Measurements from ENCODE around the gene TRAM2.

Gene TRAM2

DNA sequence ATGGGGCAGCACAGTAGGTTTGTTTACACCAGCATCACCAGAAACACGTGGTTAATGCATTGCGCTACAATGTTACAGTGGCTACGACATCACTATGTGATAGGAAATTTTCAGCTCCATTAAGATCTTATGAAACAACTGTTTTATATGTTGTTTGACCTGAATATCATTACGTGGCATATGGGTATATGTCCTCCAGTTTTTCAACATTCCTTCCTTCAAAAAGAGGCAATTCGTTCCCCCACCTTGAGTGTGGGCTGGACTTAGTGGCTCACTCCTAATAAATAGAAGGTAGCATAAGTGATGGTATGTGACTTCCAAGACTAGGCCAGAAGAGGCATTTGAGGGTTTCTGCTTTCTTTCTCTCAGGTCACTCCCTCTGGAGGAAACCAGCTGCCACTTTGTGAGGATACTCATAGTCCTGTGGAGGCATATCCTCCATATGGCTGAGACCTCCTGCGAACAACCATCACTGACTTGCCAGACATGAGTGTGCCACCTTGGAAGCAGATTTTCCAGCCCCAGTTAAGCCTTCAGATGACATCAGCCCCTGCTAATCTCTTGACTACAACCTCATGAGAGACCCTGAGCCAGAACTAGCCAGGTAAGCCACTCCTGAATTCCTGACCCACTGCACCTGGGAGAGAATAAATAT is 2.3 kb upstream of the TRAM2 start:
- no CpG with 5 or more reads among the region's 6 CpGs for WGBS (ENCODE audit: insufficient coverage, insufficient read length)
- Histone ChIP-seq H3K9me3 (ENCODE audit: control insufficient read depth, insufficient read depth, low read length) (no peaks in the 10 kb centered on the region), H3K4me1 (ENCODE audit: control insufficient read depth, insufficient read depth, low read length) (peaks cover 2% of the 10 kb centered on the region; the same call in 1 of the 2 replicates), H3K27ac (ENCODE audit: low read length) (no peak overlapping the region), H3K27me3 (ENCODE audit: control insufficient read depth, insufficient read depth, low read length) (no peaks in the 10 kb centered on the region), H3K36me3 (ENCODE audit: control insufficient read depth, insufficient read depth, low read length) (no peaks in the 10 kb centered on the region), H3K4me3 (ENCODE audit: low read length) (no peak overlapping the region)
- DNase-seq (ENCODE audit: low read depth, low spot score) = no peak

DNA sequence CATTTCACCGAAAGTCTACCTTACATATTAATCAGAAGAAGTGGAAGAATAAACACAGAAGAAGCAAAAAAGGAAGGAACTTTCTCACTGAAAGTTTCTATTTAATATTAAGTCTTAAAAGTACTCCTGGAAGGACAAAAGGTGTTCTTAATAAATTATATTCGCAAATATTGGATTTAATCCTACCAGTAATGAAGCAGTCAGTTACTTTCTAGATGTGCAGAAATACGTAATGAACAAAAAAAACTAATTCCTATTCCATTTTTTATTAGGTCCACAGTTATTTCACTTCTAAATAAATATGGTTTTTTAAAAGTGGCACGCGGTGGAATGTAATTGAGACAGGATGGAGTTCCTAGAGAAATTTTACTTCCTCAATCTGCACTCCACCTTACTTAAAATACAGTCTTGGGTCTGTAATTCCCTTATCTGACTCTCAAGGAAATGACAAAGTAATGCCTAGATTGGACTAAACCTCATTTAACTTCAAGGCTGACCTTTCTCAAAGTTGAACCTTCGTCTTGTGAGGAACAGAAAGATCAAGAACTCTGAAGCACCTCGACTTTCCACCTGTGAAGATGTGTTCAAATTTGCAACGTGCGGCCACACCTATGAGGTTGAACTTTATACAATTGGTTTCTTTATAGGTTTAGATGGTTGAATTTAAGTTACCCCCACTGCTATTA is 1.1 kb upstream of the TRAM2 start:
- no peaks in the 10 kb centered on the region for H3K9me3 ChIP-seq (ENCODE audit: control insufficient read depth, insufficient read depth, low read length)
- no peak for DNase-seq (ENCODE audit: low read depth, low spot score)
- H3K27me3 ChIP-seq (ENCODE audit: control insufficient read depth, insufficient read depth, low read length) = no peaks in the 10 kb centered on the region
- H3K4me3 ChIP-seq (ENCODE audit: low read length) = peak overlapping the region; percentile 90; the same call in 1 of the 2 replicates
- no peaks in the 10 kb centered on the region for H3K36me3 ChIP-seq (ENCODE audit: control insufficient read depth, insufficient read depth, low read length)
- peaks cover 2% of the 10 kb centered on the region; the same call in 1 of the 2 replicates for H3K4me1 ChIP-seq (ENCODE audit: control insufficient read depth, insufficient read depth, low read length)
- no CpG with 5 or more reads among the region's 9 CpGs for WGBS (ENCODE audit: insufficient coverage, insufficient read length)
- no peak overlapping the region for H3K27ac ChIP-seq (ENCODE audit: low read length)

DNA sequence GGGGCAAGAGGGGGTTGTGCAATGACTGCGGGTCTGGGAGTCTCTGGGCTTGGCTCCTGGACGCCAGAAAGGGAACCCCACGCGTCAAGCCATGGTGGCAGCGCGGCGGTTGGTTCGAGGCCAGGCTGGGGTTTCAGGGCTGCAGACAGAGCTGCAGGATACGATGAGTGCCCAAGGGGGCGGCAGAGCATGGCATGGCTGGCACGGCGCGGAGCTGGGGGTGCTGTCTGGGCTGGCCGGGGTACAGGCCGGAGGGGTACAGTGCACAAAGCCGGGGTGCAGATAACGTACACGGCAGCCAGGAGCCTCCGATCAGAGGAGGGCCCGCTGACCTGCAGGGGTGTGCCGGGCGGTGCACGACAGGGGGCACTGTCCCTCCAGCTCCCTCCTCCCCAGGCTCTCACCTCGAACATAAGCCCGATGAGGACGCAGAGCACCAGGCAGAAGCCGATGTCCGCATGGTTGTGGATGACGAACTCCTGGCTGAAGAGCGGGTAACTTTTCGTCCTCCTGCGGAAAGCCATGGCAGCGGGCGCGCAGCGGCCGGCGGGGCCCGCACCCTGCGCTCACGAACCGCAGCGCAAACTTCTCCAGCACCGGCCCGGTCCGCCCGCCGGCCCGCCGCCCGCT is 353 bp downstream of the TRAM2 start:
- no peaks in the 10 kb centered on the region for H3K9me3 ChIP-seq (ENCODE audit: control insufficient read depth, insufficient read depth, low read length)

DNA sequence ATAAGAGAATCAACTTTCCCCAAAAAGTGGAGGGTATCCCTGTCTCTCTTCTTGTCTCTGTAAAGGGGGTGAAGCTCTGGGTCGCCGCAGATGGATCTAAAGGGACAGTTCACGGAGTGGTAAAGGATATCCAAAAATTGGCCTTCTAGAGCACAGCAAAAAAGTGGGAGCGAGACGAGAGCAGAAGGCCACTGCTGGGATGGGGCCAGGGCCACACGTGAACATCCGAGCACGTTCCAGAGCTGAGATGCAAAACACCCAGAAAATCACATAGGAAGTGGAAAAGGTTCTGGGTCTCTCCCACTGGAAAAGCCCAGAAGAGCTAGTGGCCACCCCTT is 837 bp downstream of the TRAM2 start:
- H3K4me3 ChIP-seq (ENCODE audit: low read length) = peak overlapping the region; percentile 67; the same call in 1 of the 2 replicates
- no CpG with 5 or more reads among the region's 8 CpGs for WGBS (ENCODE audit: insufficient coverage, insufficient read length)
- peaks cover 4% of the 10 kb centered on the region; the same call in 1 of the 2 replicates for H3K4me1 ChIP-seq (ENCODE audit: control insufficient read depth, insufficient read depth, low read length)
- no peak overlapping the region for H3K27ac ChIP-seq (ENCODE audit: low read length)
- no peaks in the 10 kb centered on the region for H3K9me3 ChIP-seq (ENCODE audit: control insufficient read depth, insufficient read depth, low read length)
- no peaks in the 10 kb centered on the region for H3K36me3 ChIP-seq (ENCODE audit: control insufficient read depth, insufficient read depth, low read length)
- DNase-seq (ENCODE audit: low read depth, low spot score) = no peak
- H3K27me3 ChIP-seq (ENCODE audit: control insufficient read depth, insufficient read depth, low read length) = no peaks in the 10 kb centered on the region

More for the DNA sequence above, 353 bp downstream of the TRAM2 start:
- no peaks in the 10 kb centered on the region for H3K27me3 ChIP-seq (ENCODE audit: control insufficient read depth, insufficient read depth, low read length)
- H3K4me1 ChIP-seq (ENCODE audit: control insufficient read depth, insufficient read depth, low read length) = peaks cover 4% of the 10 kb centered on the region; the same call in 1 of the 2 replicates
- DNase-seq (ENCODE audit: low read depth, low spot score) = no peak
- H3K36me3 ChIP-seq (ENCODE audit: control insufficient read depth, insufficient read depth, low read length) = no peaks in the 10 kb centered on the region
- no peak overlapping the region for H3K27ac ChIP-seq (ENCODE audit: low read length)
- WGBS (ENCODE audit: insufficient coverage, insufficient read length) = no CpG with 5 or more reads among the region's 51 CpGs
- peak overlapping the region; percentile 67 for H3K4me3 ChIP-seq (ENCODE audit: low read length)

DNA sequence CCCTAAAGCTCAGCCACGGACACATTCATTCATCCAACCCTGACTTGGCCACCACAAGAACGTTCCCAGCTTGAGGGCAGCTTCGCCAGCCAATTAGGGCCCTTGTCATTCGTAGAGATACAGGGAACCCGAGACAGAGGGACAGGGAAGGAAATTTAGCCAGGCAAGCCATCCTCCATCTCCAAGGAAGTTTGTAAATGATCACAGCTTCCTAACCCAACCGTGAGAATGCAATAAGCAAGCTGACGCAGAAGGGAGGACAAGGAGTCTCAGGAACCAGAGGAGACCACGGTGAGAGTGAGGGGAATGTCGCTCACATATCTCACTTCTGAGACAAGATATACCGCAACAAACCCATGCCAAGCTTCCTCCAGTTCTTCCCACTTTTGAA is 1.4 kb downstream of the TRAM2 start:
- H3K4me3 ChIP-seq (ENCODE audit: low read length) = no peak overlapping the region
- WGBS (ENCODE audit: insufficient coverage, insufficient read length) = no CpG with 5 or more reads among the region's 10 CpGs
- no peak overlapping the region for H3K27ac ChIP-seq (ENCODE audit: low read length)
- H3K36me3 ChIP-seq (ENCODE audit: control insufficient read depth, insufficient read depth, low read length) = no peaks in the 10 kb centered on the region
- no peaks in the 10 kb centered on the region for H3K9me3 ChIP-seq (ENCODE audit: control insufficient read depth, insufficient read depth, low read length)
- DNase-seq (ENCODE audit: low read depth, low spot score) = no peak
- no peaks in the 10 kb centered on the region for H3K27me3 ChIP-seq (ENCODE audit: control insufficient read depth, insufficient read depth, low read length)
- peaks cover 4% of the 10 kb centered on the region for H3K4me1 ChIP-seq (ENCODE audit: control insufficient read depth, insufficient read depth, low read length)

DNA sequence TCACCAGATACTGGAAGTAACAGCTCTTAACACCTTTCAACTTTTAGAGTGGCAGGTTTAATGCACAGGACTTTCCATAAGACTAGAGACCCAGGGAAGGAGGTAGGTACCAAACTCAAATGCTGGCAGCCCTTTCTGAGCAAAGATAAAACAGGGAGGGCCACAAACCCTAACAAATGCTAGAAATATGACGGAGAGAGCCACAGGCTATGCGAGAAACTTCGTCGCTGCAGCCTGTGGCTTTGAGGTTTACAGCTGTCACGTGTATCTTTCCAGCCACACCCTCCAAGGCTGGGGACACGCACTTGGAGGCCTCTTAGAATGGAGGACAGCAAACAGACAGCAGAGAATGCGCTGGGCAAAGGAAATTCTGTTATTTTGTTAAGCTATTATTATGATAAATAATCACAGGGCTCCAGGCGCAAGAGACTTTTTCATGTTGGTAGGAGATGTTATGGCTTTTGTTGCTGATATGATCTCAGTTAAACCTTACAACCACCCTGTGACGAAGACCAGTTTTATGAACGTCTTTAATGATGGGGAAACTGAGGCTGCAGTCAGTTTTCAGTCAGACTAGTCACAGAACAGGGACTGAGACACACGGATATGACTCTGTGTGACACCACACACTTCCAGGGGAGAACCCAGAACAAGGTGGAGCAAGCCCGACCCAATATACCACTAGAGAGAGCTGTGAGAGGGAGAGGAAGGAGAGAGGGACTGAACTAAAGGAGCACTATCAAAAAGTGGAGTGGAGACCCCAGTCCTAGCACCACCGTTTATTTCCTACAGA is 2.0 kb downstream of the TRAM2 start:
- no peak overlapping the region for H3K27ac ChIP-seq (ENCODE audit: low read length)
- DNase-seq (ENCODE audit: low read depth, low spot score) = no peak
- H3K4me1 ChIP-seq (ENCODE audit: control insufficient read depth, insufficient read depth, low read length) = peaks cover 6% of the 10 kb centered on the region
- H3K36me3 ChIP-seq (ENCODE audit: control insufficient read depth, insufficient read depth, low read length) = no peaks in the 10 kb centered on the region
- H3K9me3 ChIP-seq (ENCODE audit: control insufficient read depth, insufficient read depth, low read length) = no peaks in the 10 kb centered on the region
- no peaks in the 10 kb centered on the region for H3K27me3 ChIP-seq (ENCODE audit: control insufficient read depth, insufficient read depth, low read length)
- no peak overlapping the region for H3K4me3 ChIP-seq (ENCODE audit: low read length)
- WGBS (ENCODE audit: insufficient coverage, insufficient read length) = no CpG with 5 or more reads among the region's 13 CpGs

DNA sequence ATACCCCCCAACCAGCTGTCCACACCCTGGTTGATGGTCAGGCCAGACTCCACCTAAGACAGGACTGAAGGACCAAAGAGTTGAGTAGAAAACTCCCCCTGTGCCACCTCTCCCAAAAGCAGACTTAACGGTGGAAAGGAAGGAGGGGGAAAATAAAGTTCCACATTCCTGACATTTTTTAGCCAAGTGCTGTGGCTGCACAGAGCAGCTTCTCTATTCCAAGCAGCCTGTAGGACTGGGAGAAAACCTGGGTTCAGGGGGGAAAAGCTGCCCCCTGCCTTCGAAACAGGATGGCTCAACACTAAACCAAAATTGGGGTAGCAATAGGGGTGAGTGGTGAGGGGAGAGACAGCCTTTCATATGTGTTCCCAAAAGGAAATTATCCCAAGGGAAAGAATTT is 3.6 kb downstream of the TRAM2 start:
- no peak for DNase-seq (ENCODE audit: low read depth, low spot score)
- H3K9me3 ChIP-seq (ENCODE audit: control insufficient read depth, insufficient read depth, low read length) = no peaks in the 10 kb centered on the region
- no peak overlapping the region for H3K27ac ChIP-seq (ENCODE audit: low read length)
- H3K4me1 ChIP-seq (ENCODE audit: control insufficient read depth, insufficient read depth, low read length) = peaks cover 6% of the 10 kb centered on the region
- no peaks in the 10 kb centered on the region for H3K36me3 ChIP-seq (ENCODE audit: control insufficient read depth, insufficient read depth, low read length)
- no peak overlapping the region for H3K4me3 ChIP-seq (ENCODE audit: low read length)
- no peaks in the 10 kb centered on the region for H3K27me3 ChIP-seq (ENCODE audit: control insufficient read depth, insufficient read depth, low read length)
- no CpG with 5 or more reads among the region's 2 CpGs for WGBS (ENCODE audit: insufficient coverage, insufficient read length)

DNA sequence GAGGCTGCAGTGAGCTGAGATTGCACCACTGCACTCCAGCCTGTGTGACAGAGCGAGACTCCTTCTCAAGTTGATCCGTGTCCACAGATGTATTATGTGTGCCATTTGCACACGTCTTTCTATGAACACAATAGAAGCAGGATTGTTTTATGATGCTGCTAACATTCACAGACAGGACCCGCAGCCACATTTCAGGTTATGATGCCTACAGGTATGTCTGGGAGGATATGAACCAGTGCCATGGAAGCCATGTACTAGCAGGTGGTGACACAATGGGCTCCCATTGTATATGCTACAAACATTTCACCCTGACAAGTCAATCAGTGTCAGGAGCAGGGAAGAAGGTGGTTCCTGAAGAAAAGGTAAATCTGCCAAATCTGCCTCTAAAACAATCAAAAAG is 4.3 kb downstream of the TRAM2 start:
- DNase-seq (ENCODE audit: low read depth, low spot score) = no peak
- Histone ChIP-seq H3K4me3 (ENCODE audit: low read length) (no peak overlapping the region), H3K36me3 (ENCODE audit: control insufficient read depth, insufficient read depth, low read length) (no peaks in the 10 kb centered on the region), H3K27ac (ENCODE audit: low read length) (no peak overlapping the region), H3K27me3 (ENCODE audit: control insufficient read depth, insufficient read depth, low read length) (no peaks in the 10 kb centered on the region), H3K9me3 (ENCODE audit: control insufficient read depth, insufficient read depth, low read length) (no peaks in the 10 kb centered on the region), H3K4me1 (ENCODE audit: control insufficient read depth, insufficient read depth, low read length) (peaks cover 6% of the 10 kb centered on the region)
- no CpG with 5 or more reads among the region's 4 CpGs for WGBS (ENCODE audit: insufficient coverage, insufficient read length)

DNA sequence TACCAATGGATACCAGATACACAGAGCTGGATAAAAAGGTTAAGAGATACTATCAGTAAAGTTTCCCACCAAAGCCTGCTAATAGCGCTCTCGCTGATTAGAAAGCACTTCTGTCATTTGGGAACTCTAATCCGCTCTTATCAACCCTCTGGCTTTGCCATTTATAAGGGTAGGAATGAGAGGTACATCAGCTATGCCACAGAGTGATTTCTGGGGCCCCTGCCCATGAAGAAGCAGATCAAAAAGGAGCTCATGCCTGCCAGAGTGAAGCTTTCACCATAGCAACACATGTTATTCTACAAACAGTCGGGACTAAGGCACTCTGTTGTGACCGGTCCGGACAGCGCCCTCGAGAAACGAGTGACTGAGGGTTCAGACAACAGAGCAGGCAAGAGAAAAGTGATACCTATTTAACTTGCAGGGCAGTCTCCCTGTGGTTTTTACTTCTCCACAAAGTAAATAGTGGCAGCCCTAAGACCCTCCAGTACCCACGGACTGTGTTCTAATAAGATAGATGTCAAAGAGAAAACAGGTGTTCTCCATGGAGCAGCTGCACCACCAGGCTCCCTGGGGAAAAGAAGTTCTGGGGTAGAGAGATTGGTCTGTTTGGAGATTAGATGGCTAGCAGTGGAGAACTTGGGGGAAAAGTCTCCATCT is 5.6 kb downstream of the TRAM2 start:
- WGBS (ENCODE audit: insufficient coverage, insufficient read length) = no CpG with 5 or more reads among the region's 10 CpGs
- no peaks in the 10 kb centered on the region for H3K9me3 ChIP-seq (ENCODE audit: control insufficient read depth, insufficient read depth, low read length)
- no peaks in the 10 kb centered on the region for H3K36me3 ChIP-seq (ENCODE audit: control insufficient read depth, insufficient read depth, low read length)
- no peak for DNase-seq (ENCODE audit: low read depth, low spot score)
- H3K27me3 ChIP-seq (ENCODE audit: control insufficient read depth, insufficient read depth, low read length) = no peaks in the 10 kb centered on the region
- H3K4me1 ChIP-seq (ENCODE audit: control insufficient read depth, insufficient read depth, low read length) = peaks cover 7% of the 10 kb centered on the region
- no peak overlapping the region for H3K4me3 ChIP-seq (ENCODE audit: low read length)
- no peak overlapping the region for H3K27ac ChIP-seq (ENCODE audit: low read length)

DNA sequence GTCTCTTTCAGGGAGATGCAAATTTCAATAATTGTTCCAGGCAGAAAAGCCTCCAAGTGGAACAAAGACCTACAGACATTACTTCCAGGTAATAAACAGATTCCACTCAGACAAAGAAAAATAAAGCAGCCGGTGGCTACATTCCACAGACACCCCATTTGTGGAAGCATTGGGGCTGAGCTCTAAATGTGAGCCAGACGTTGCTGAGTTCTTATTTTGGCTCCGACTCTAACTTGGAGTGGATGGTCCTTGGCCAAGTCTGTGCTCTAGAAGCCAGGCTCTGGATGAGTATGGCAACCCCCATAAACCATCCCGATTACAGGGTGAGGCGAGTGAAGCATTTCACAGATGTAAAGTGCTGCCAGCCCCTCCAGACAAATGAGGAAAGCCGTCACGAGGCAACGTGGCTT is 6.6 kb downstream of the TRAM2 start:
- WGBS (ENCODE audit: insufficient coverage, insufficient read length) = no CpG with 5 or more reads among the region's 8 CpGs
- Histone ChIP-seq H3K36me3 (ENCODE audit: control insufficient read depth, insufficient read depth, low read length) (no peaks in the 10 kb centered on the region), H3K27ac (ENCODE audit: low read length) (no peak overlapping the region), H3K27me3 (ENCODE audit: control insufficient read depth, insufficient read depth, low read length) (no peaks in the 10 kb centered on the region), H3K9me3 (ENCODE audit: control insufficient read depth, insufficient read depth, low read length) (no peaks in the 10 kb centered on the region), H3K4me3 (ENCODE audit: low read length) (no peak overlapping the region), H3K4me1 (ENCODE audit: control insufficient read depth, insufficient read depth, low read length) (peaks cover 5% of the 10 kb centered on the region; the same call in 1 of the 2 replicates)
- no peak for DNase-seq (ENCODE audit: low read depth, low spot score)

Measured in iPS DF 6.9 (cell line).